ENCODE results near the gene FANCC.

DNA sequence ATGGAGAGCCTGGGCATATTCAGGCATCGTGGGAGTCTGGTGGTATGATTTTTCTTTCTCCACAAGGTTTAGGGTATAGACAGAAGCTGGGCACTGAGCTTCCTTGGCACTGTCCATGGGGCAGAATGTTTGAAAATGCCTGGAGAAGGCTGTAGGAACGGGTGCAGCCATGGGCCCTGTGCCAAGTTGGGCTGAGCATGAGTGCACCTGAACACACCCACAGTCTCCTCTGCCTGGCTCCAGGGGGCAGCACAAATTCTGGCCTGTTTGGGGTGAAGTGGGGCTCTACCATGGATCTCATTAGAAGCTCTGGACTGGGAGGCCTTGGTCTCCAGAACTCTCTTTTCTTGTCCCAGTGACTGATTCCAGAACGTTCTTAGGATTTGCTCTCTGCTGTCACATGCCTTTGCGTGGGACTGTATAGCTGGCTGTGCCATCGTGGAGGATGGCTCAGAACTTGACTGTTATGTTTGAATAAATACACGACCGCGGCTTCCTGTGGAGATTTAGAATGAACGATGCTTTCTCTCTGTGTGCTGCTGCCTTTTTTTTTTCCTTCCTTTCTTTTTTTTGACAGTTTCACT lies 229.8 kb downstream of the FANCC start:
- no peak for TF ChIP-seq USF2 (IDR thresholded peaks at IDR 0.05; ENCODE audit: low read length)
- TF ChIP-seq, protein P1, sequence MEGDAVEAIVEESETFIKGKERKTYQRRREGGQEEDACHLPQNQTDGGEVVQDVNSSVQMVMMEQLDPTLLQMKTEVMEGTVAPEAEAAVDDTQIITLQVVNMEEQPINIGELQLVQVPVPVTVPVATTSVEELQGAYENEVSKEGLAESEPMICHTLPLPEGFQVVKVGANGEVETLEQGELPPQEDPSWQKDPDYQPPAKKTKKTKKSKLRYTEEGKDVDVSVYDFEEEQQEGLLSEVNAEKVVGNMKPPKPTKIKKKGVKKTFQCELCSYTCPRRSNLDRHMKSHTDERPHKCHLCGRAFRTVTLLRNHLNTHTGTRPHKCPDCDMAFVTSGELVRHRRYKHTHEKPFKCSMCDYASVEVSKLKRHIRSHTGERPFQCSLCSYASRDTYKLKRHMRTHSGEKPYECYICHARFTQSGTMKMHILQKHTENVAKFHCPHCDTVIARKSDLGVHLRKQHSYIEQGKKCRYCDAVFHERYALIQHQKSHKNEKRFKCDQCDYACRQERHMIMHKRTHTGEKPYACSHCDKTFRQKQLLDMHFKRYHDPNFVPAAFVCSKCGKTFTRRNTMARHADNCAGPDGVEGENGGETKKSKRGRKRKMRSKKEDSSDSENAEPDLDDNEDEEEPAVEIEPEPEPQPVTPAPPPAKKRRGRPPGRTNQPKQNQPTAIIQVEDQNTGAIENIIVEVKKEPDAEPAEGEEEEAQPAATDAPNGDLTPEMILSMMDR (IDR thresholded peaks at IDR 0.05; ENCODE audit: control extremely low read depth in 1 of 3, insufficient read depth in 1 of 3, low read depth in 1 of 3, low read length in 3 of 3): peak in 2 of 3 experiments; percentile 47 to 49; a peak in 3 of 4 replicates
- TF ChIP-seq POLR2A (IDR thresholded peaks at IDR 0.05; ENCODE audit: control extremely low read depth in 1 of 2, low read depth in 2 of 2, low read length in 2 of 2): no peak
- TF ChIP-seq CHD1 (IDR thresholded peaks at IDR 0.05; ENCODE audit: low read depth, low read length): no peak
